NCI-H345 treated with DMSO at 0.1 percent for 48 hours (cell line): ENCODE results near the gene CHKA.

Experiments used
- DNase-seq: peaks from one replicate; lab custom pipeline; 2025; ENCODE audit not compliant: unreplicated experiment; lab: John Stamatoyannopoulos, UW

CHKA gene

GRCh38 chr11:68036141-68036716 lies 85.0 kb downstream of the CHKA start:
- DNase-seq, result no peak

- DNase-seq, result no peak
Measured at GRCh38 chr11:68035266-68035876, 85.8 kb downstream of the CHKA start.

- no peak for DNase-seq
Measured at GRCh38 chr11:68033708-68034045, 87.5 kb downstream of the CHKA start.

DNA sequence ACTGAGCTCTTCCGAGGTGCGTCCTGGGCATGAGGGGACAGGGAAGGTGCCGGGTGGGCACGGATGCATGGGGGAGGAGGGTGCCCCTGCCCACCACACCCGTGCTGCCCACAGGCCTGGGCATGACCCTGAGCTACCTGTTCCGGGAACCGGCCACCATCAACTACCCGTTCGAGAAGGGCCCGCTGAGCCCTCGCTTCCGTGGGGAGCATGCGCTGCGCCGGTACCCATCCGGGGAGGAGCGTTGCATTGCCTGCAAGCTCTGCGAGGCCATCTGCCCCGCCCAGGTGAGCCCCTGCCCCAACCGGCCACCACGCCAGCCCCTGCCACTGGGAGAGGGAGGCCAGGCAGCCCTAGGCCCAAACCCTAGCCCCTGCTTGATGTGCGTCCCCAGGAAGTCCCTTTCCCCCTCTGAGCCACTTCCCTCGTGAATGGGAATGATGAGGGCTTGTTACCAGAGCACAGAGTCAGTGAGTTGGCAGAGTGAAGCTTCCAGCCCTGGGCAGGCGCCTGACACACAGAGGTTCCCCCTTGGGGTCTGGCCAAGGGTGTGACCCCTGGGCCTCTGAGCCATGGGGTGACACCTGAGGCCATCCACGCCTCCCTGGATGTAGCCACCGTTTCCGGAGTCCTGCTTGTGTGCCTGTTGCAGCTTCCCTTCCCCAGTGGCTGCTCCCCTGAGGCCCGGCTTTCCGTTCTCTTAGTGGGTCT lies 88.0 kb downstream of the CHKA start:
- no peak for DNase-seq

DNA sequence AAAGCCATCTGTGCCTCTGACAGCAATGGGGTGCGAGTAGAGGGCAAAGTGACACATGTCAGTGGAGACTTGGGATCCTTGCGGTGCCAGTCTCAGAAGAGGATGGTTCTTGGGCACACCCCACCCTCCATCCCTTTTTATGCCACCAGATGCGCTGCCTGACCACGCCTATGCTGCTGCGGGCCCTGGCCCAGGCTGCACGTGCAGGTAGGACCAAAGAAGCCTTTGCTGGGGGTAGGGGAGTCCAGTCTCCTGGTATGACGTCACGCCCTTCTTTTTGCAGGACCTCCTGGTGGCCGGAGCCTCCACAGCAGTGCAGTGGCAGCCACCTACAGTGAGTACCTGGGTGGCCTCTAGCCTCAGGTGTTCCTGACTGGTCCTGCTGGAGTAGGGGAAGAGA lies 89.2 kb downstream of the CHKA start:
- no peak for DNase-seq

- no peak for DNase-seq
Measured at GRCh38 chr11:68031144-68031464, 90.1 kb downstream of the CHKA start.

- DNase-seq, result peak; percentile 98
Measured at GRCh38 chr11:68030318-68031143, 90.7 kb downstream of the CHKA start, which contains the start of gene NDUFS8. TSS of gene NDUFS8 (plus strand) at chr11:68030681. CDS start at chr11:68032152, 1,471 bp downstream.

DNA sequence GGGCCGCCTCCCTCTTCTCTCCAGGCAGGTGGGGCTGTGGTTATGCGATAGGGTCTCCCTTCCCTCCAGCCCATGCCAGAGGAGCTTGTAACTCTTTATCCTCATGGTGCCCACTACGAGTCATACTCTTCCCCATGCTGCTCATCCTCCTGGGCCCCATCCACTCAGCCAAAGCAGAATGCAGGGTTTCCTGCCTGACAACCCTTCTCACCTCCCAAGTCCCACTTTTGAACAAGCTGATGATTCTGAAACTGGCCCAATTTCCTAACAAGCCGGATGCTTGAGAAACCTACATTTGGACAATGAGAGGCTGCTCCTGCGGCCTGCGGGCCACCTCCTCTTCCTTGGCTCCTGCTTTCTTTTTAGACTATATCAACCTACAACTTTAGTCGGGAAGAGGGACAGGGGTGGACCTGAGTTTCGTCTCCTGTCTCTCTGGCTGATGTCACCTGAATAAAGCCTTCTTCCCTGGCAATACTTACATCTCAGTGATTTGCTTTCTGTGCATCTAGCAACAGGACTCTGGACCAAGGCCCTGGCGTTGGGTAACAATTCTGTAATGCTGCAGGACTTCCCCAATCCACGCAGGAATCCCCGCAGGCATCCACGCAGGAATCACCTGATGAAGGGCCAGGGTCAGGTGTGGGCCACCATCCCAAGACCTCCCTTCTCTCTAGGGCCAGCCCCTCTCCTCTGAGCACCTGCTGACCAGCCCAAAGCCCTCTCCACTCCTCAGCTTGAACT lies 92.2 kb downstream of the CHKA start:
- DNase-seq, result no peak

DNA sequence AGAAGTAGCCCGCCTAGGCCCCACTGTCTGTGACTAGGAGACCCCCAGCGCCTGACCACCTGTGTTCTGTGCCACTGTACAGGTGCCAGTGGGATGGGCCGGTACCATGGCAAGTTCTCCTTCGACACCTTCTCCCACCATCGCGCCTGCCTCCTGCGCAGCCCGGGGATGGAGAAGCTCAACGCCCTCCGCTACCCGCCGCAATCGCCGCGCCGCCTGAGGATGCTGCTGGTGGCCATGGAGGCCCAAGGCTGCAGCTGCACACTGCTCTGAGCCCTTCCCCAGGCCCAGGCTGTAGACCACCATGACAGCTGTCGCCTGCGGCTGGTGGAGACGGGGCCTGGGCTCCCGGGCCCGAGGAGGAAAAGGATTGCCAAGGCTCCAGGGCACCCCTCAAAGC lies 93.5 kb downstream of the CHKA start:
- DNase-seq, result no peak

- DNase-seq, result no peak
Measured at GRCh38 chr11:68026391-68027105, 94.6 kb downstream of the CHKA start.

GRCh38 chr11:68025047-68025446 lies 96.1 kb downstream of the CHKA start:
- DNase-seq, result no peak

GRCh38 chr11:68024508-68024907 lies 96.7 kb downstream of the CHKA start:
- DNase-seq, result no peak

DNA sequence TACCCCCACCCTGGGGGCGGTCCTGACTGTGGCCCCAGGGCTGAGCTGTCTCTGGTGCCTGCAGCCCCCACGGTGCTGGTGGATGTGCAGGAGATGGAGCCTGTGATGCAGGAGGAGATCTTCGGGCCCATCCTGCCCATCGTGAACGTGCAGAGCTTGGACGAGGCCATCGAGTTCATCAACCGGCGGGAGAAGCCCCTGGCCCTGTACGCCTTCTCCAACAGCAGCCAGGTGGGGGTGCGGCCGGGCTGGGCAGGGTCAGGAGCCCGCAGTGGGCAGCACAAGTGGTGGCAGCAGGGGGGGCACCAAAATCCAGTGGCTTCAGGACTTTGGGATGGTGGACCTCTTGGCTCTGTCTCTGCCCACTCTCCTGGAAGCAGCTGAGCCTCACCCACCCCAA lies 98.7 kb downstream of the CHKA start:
- DNase-seq, result no peak

GRCh38 chr11:68021167-68021787 lies 99.9 kb downstream of the CHKA start:
- no peak for DNase-seq

- no peak for DNase-seq
Measured at GRCh38 chr11:68020575-68020974, 100.6 kb downstream of the CHKA start.

GRCh38 chr11:68019486-68019885 lies 101.7 kb downstream of the CHKA start:
- DNase-seq, result no peak

DNA sequence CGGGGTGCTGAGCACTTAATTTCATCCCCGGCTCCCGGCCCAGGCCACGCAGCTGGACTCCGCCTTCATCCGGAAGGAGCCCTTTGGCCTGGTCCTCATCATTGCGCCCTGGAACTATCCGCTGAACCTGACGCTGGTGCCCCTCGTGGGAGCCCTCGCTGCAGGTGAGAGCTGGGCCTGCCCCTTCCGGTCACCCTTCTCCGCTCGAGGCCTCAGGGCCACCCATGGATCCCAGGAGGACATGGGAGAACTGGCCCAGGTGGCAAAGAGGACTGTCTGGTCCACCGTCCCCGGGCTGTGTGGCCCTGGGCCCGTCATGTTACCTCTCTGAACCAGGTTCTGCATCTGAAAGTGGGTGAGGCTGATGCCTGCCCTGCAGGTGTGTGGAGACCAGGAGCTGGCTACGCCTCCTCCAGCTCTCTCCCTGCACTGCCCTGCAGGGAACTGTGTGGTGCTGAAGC lies 102.4 kb downstream of the CHKA start:
- DNase-seq, result no peak

DNA sequence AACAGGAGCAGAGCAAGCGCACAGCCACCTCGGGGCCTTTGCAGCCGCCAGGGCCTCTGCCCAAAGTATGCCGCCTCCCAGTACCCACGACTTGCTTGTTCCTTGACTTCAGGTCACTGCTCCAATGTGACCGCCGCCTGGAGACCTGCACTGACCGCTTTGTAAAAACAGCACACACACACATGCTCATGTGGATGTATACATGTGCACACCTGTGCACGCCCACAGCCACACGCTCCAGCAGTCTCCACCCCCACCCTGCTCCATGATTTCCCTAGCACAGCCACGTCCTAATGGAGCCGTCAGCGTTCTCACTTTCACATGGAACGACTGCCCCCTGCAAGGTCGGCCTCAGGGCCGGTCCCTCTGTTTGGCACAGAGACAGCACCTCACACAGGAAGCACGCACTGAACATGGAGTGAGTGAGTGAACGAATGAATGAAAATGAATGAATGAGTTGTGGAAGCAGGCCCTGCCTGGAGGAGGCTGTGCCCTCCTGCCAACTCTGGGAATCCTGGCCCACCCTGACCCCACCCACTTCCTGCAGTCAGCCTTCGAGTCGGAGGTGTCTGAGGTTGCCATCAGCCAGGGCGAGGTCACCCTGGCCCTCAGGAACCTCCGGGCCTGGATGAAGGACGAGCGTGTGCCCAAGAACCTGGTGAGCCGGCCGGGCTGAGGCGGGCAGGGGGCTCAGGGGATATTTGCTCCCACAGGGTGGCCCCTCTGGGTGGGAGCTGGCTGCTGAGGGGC lies 103.0 kb downstream of the CHKA start:
- DNase-seq, result no peak
